ENCODE results near the gene FOXD2. TPM values are rescaled to one million over a fixed set of nuclear protein-coding genes. Genes with fewer than 3 reads are reported as not detected.

Gene FOXD2
- total and polyA plus RNA-seq, 2 donors (not counting 1 experiment from before 2014, with no cell fraction given), result 0.24 to 0.37 TPM

- Histone ChIP-seq H3K9ac (ENCODE audit: low read length) (no peak overlapping the region), H3K79me2 (ENCODE audit: control insufficient read depth, insufficient read depth, low read length) (no peaks in the 10 kb centered on the region), H3K4me1 (ENCODE audit: control insufficient read depth in 2 of 2, insufficient read depth in 2 of 2, low read length in 2 of 2) (no peaks in the 10 kb centered on the region), H3K36me3 (replicated peaks in 1 of 2; ENCODE audit: control extremely low read depth in 1 of 2, control insufficient read depth in 1 of 2, extremely low read depth in 1 of 2, insufficient read depth in 2 of 2, low read length in 1 of 2) (no peaks in the 10 kb centered on the region), H4K20me1 (ENCODE audit: control insufficient read depth, insufficient read depth, low read length, poor library complexity, severe bottlenecking) (no peaks in the 10 kb centered on the region), H3K27ac (ENCODE audit: low read length in 2 of 2) (no peak overlapping the region), H3K4me3 (ENCODE audit: control extremely low read depth in 1 of 5, extremely low read depth in 1 of 5, insufficient read depth in 1 of 5, low read depth in 2 of 5, low read length in 4 of 5) (no peak overlapping the region), H3K27me3 (replicated peaks in 1 of 4; ENCODE audit: control extremely low read depth in 1 of 4, control insufficient read depth in 3 of 4, insufficient read depth in 4 of 4, low read length in 3 of 4) (peaks cover 0 to 18% (median 6%) of the 10 kb centered on the region in 4 experiments), H3K4me2 (replicated peaks; ENCODE audit: low read depth, low read length, poor library complexity, severe bottlenecking) (no peak overlapping the region), H3K9me3 (ENCODE audit: control extremely low read depth in 1 of 3, control insufficient read depth in 2 of 3, insufficient read depth in 1 of 3, low read length in 2 of 3) (peaks cover 0 to 5% (median 0%) of the 10 kb centered on the region in 3 donors), H2AFZ (ENCODE audit: insufficient read depth, low read depth, low read length, poor library complexity, severe bottlenecking) (no peak overlapping the region)
- Mint-ChIP-seq H3K9me3 (ENCODE audit: insufficient read depth) (no peaks in the 10 kb centered on the region), H3K4me3 (no peak overlapping the region), H3K27ac (no peak overlapping the region), H3K27me3 (peaks cover 30% of the 10 kb centered on the region), H3K4me1 (no peaks in the 10 kb centered on the region)
- DNase-seq, result no peak
- no peak for ATAC-seq (ENCODE audit: low read depth)
- intact Hi-C loops (cut with micrococcal nuclease), result no loop called here
- WGBS (ENCODE audit: insufficient coverage), result 69% methylated on average over 4 of the region's 7 CpGs
- ChIA-PET CTCF (no interaction called here), POLR2A (no interaction called here)
- no peak for TF ChIP-seq CTCF (IDR thresholded peaks at IDR 0.05)
- no peak for TF ChIP-seq EZH2 (IDR thresholded peaks at IDR 0.05; ENCODE audit: borderline replicate concordance, insufficient read depth, low read depth, low read length, poor library complexity, severe bottlenecking)
Observed at GRCh38 chr1:47469910-47470309, 32.1 kb downstream of the FOXD2 start.

- intact Hi-C loops (cut with micrococcal nuclease), result no loop called here
- no peak overlapping the region for H3K4me2 ChIP-seq (replicated peaks; ENCODE audit: low read depth, low read length, poor library complexity, severe bottlenecking)
- TF ChIP-seq EZH2 (IDR thresholded peaks at IDR 0.05; ENCODE audit: borderline replicate concordance, insufficient read depth, low read depth, low read length, poor library complexity, severe bottlenecking), result no peak
- ATAC-seq (ENCODE audit: low read depth) (no peak), DNase-seq (no peak)
- no peak overlapping the region for H3K27ac Mint-ChIP-seq
- H3K4me1 Mint-ChIP-seq, result no peaks in the 10 kb centered on the region
- H3K9me3 ChIP-seq (ENCODE audit: control extremely low read depth in 1 of 3, control insufficient read depth in 2 of 3, insufficient read depth in 1 of 3, low read length in 2 of 3), result peaks cover 0 to 5% (median 0%) of the 10 kb centered on the region in 3 donors
- no peak overlapping the region for H3K27ac ChIP-seq (ENCODE audit: low read length in 2 of 2)
- no peak overlapping the region for H3K4me3 ChIP-seq (ENCODE audit: control extremely low read depth in 1 of 5, extremely low read depth in 1 of 5, insufficient read depth in 1 of 5, low read depth in 2 of 5, low read length in 4 of 5)
- WGBS (ENCODE audit: insufficient coverage), result 77% methylated on average over 5 of the region's 5 CpGs
- H3K9me3 Mint-ChIP-seq (ENCODE audit: insufficient read depth), result no peaks in the 10 kb centered on the region
- H3K79me2 ChIP-seq (ENCODE audit: control insufficient read depth, insufficient read depth, low read length), result no peaks in the 10 kb centered on the region
- no peaks in the 10 kb centered on the region for H3K4me1 ChIP-seq (ENCODE audit: control insufficient read depth in 2 of 2, insufficient read depth in 2 of 2, low read length in 2 of 2)
- H3K27me3 Mint-ChIP-seq, result peaks cover 30% of the 10 kb centered on the region
- POLR2A ChIA-PET, result no interaction called here
- H3K27me3 ChIP-seq (replicated peaks in 1 of 4; ENCODE audit: control extremely low read depth in 1 of 4, control insufficient read depth in 3 of 4, insufficient read depth in 4 of 4, low read length in 3 of 4), result peaks cover 0 to 12% (median 6%) of the 10 kb centered on the region in 4 experiments
- H3K36me3 ChIP-seq (replicated peaks in 1 of 2; ENCODE audit: control extremely low read depth in 1 of 2, control insufficient read depth in 1 of 2, extremely low read depth in 1 of 2, insufficient read depth in 2 of 2, low read length in 1 of 2), result no peaks in the 10 kb centered on the region
- no peaks in the 10 kb centered on the region for H4K20me1 ChIP-seq (ENCODE audit: control insufficient read depth, insufficient read depth, low read length, poor library complexity, severe bottlenecking)
- H3K9ac ChIP-seq (ENCODE audit: low read length), result no peak overlapping the region
- CTCF ChIA-PET, result no interaction called here
- no peak overlapping the region for H2AFZ ChIP-seq (ENCODE audit: insufficient read depth, low read depth, low read length, poor library complexity, severe bottlenecking)
- no peak overlapping the region for H3K4me3 Mint-ChIP-seq
Observed at GRCh38 chr1:47471163-47471562, 33.3 kb downstream of the FOXD2 start.
